HG02885 (cell line): ENCODE measurements around the gene SYNRG.
"Not testable (repeated sequence)": the region's sequence is repeated elsewhere in the genome, so short reads cannot be mapped to it uniquely, and the experiment has no call there.

Experiments
- ATAC-seq: cut with Tn5 transposase; IDR thresholded peaks from one replicate; pipeline ENCODE4 v1.9.1; 2021; ENCODE audit warnings: mild to moderate bottlenecking; ENCODE audit not compliant: unreplicated experiment, poor library complexity

SYNRG gene

GRCh38 chr17:37609170-37610040 lies at the start of gene SYNRG:
Gene SYNRG, minus strand, starts transcription at chr17:37609418. Its CDS starts 63 bp downstream, at chr17:37609355.
- peak; percentile 94 for ATAC-seq

- no peak for ATAC-seq
Measured at GRCh38 chr17:37657202-37657601, 48.0 kb upstream of the SYNRG start.

- ATAC-seq = no peak
Measured at GRCh38 chr17:37651849-37652248, 42.6 kb upstream of the SYNRG start.

DNA sequence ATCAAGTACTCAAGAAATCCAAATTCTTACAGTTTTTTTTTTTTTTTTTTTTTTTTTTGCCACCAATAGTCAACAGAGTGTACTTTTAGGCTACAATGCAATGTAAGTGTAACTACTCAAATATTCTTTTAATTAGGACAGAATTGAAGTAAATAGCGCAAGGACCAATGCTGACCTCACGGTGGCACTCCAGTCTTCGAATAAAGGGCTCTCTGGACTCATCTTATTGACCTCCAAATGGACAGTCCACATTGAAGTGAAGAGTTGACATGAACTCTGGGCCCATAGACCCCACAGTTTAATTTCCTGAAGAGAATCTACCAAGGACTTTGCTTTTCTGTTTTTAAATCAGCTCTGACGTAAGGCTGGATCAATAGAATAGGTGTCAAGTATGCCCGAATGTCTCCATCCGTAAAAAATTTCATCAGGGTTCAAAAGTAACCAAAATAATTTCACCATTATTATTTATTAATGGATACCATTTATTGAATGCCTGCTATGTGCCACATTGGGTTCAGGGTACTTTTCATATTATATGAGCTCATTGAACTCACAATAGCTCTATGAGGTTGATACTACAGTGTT lies 41.3 kb upstream of the SYNRG start:
- no peak for ATAC-seq

DNA sequence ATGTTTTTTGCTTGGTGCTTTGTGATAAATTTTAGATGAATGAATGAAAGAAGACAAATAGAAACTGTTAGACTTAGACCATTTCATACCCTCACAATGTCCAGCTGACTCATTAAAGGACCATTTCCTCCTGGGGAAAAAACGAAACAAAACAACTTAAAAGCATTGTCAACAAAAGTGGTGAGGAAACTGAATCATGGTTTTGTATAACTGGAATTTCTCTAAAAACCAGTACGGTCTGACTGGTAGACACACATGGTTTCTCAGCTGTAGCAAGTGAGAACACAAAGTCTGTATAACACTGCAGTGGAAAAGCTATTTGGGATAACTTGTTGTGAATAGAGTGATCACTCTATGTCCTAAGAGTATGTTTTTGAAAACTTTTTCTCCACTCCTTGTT lies 39.3 kb upstream of the SYNRG start:
- ATAC-seq = no peak

DNA sequence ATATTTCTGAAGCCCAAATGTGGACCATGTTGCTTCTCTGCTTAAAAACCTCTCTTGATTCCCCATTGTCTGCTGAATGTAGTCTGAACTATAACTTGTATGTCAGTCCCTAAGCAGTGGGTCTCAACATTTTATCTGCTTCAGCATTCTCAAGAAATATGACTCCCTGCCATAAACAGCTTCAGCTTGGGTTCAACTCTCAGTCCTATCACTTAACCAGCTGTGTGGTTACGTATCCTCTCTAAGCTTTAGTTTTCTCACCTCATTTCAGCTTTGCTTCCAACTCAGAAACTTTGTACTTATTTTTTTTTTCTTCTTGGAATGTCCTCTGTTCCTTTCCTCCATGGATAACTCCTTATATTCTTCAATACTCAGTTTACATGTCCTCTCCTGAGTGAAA lies 38.6 kb upstream of the SYNRG start:
- ATAC-seq = no peak

DNA sequence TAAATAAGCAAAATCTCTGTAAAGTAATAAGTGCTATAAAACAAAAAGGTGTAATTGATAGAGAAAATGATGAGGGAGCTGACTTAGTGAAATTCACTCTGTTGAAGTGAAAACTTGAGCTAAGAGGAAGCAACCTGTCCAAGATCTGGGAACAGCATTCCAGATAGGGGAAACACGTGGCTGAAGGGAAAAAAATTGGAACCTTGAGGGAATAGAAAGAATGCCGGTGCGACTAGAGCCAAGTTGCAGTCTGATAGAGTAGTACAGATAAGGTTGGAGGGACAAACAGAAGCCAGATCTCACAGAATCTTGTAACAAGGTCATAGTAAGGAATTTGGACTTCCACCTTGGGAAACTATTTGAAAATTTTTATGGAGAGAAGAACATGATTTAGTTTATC lies 34.7 kb upstream of the SYNRG start:
- no peak for ATAC-seq

- peak; percentile 83 for ATAC-seq
Measured at GRCh38 chr17:37643118-37643766, 34.0 kb upstream of the SYNRG start, which contains the start of gene DDX52. Gene DDX52, minus strand, starts transcription at chr17:37643446. Its CDS starts 26 bp downstream, at chr17:37643420.

DNA sequence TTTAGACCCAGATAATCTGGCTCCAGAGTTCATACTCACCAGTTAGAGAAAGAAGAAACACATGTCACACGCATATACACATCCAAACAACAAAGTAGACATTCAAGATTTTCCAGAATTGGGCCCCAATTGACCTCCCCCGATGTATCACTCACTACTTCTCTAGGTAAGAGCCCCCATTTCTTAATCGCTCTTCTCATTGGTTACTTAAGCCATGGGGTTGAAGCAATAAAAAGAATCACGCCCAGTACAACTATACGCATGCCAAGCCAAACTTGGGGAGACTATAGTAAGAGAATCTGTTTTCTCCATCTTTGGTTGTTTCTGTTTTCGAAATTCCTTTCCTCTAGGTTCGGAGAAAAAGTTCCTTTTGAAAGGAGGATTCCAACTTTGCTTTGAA lies 33.5 kb upstream of the SYNRG start:
- no peak for ATAC-seq

DNA sequence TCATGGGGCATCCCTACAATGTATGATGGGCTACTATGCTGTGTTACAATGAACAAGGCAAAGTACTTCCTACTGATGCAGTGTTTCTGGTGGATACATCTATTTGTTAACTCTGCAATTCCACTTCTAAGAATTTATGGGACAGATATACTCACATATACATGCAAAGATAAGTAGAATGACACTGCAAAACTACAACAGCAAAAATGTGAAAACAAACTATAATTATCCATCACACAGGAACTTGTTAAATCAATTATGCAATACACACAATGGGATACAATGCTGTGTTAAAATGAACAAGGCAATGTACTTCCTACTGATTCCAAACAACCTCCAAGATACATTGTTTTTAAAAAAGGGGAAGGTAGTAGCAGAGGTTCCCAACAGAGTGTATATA lies 30.8 kb upstream of the SYNRG start:
- ATAC-seq = no peak

DNA sequence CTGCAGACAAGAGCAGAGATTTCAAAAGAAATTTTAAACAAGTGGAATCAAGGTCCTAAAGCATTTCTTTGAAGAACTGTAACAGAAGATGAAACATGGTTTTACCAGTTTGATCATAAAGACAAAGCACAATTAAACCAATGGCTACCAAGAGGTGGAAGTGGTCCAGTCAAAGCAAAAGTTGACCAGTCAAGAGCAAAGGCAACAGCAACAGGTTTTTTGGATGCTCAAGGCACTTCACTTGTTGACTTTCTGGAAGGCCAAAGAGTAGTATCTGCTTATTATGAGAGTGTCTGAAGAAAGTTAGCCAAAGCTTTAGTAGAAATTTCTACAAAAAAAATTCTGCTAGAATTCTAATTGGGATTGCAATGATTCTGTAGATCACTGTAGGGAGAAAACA lies 28.7 kb upstream of the SYNRG start:
- no peak for ATAC-seq

DNA sequence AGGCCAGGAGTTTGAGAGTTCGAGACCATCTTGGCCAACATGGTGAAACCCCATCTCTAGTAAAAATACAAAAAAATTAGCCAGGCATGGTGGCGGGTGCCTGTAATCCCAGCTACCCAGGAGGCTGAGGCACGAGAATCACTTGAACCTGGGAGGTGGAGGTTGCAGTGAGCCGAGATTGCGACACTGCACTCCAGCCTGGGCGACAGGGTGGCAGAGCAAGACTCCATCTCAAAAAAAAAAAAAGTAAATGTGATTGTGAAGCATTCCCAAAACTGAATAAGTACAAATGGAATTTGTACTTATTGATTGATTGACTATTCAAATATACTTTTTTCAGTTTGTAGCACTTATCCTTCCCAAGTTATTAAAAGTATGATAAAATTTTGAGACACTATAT lies 7.2 kb upstream of the SYNRG start:
- ATAC-seq = not testable (repeated sequence)

DNA sequence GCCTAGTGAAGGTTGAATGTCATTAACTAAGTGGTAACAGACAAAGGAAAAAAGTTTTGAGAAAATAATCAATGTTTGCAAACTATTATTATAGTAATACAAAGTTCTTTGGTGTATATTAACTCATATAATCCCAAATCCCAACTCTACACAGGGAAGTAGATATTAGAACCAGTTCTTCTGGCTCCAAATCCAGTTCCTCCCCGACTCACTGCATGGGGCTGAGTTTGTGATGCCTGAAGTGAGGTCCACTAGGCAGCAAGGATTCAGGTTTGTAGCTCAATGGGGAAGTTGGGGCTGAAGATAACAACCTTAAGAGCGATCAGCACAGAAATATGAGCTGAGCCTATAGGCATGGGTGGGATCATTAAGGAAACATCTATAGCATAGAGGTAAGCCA lies 5.6 kb upstream of the SYNRG start:
- ATAC-seq = no peak

- ATAC-seq = no peak
Measured at GRCh38 chr17:37614391-37614790, 5.2 kb upstream of the SYNRG start.

- no peak for ATAC-seq
Measured at GRCh38 chr17:37610971-37611370, 1.8 kb upstream of the SYNRG start.

- not testable (repeated sequence) for ATAC-seq
Measured at GRCh38 chr17:37610041-37610420, 813 bp upstream of the SYNRG start.

- ATAC-seq = peak; percentile 30
Measured at GRCh38 chr17:37608351-37609169, 658 bp downstream of the SYNRG start.

- no peak for ATAC-seq
Measured at GRCh38 chr17:37607637-37608331, 1.4 kb downstream of the SYNRG start.

DNA sequence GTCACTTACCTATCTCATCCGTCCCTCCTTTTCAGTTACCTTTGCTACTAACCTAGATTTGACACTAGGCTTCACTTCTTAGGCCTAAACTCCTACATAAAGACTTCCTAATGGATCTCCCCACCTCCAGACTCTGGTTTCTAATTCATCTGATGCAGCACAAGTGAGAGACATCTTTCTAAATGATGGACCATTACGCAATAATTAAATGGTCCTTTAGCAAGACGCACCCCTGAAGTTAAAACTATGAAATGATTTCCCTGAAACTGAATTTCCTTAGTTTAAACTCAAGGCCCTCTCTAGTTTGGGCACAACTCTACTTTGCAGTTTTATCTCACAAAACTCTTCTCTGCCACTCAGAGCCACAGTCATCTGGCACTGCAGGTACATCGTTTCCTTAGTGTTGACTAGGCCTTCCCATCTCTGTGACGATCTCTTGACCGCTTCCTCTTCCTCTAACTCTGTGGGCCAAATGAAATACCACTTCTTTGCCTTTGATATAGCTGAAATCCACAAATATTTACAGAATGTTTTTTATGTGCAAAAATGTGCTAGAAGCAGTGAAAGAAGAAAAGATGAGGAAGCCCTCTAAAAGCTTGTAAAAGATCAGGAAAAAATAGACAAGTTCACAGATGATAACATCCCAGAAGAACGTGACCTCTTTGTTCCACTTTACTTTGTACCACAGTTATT lies 3.3 kb downstream of the SYNRG start:
- no peak for ATAC-seq
